DOHH2 (cell line): ENCODE data around the gene MTERF4.

Experiments used
- H3F3A ChIP-seq: fragments of 200-600 bp; sonication (generic), shearing (Covaris generic); 2 replicates; pipeline ENCODE4 v1.6.0; 2016; ENCODE audit warnings: antibody characterized with exemption, mild to moderate bottlenecking; ENCODE audit not compliant: control insufficient read depth, insufficient read depth
- H3K27ac ChIP-seq: fragments of 200-600 bp; sonication (generic); 2 replicates; pipeline ENCODE4 v1.5.1; 2014; ENCODE audit warnings: low read depth, mild to moderate bottlenecking, low read length, moderate library complexity
- H3K27me3 ChIP-seq: fragments of 200-600 bp; sonication (generic); 2 replicates; pipeline ENCODE4 v1.6.1; 2014; ENCODE audit warnings: mild to moderate bottlenecking, low read length, mixed read lengths; ENCODE audit not compliant: control insufficient read depth
- H3K36me3 ChIP-seq: fragments of 200-600 bp; sonication (generic); 2 replicates; pipeline ENCODE4 v1.6.1; 2014; ENCODE audit warnings: mild to moderate bottlenecking, low read length, moderate library complexity, mixed read lengths; ENCODE audit not compliant: control insufficient read depth
- H3K4me1 ChIP-seq: fragments of 200-600 bp; sonication (generic); 2 replicates; pipeline ENCODE4 v1.6.1; 2014; ENCODE audit warnings: mild to moderate bottlenecking, low read length, mixed read lengths; ENCODE audit not compliant: control insufficient read depth
- H3K4me2 ChIP-seq: fragments of 200-600 bp; sonication (generic); 2 replicates; pipeline ENCODE4 v1.6.0; 2014; ENCODE audit warnings: mild to moderate bottlenecking, low read length, moderate library complexity
- H3K4me3 ChIP-seq: fragments of 200-600 bp; sonication (generic); 2 replicates; pipeline ENCODE4 v1.5.1; 2014; ENCODE audit warnings: mild to moderate bottlenecking, low read length, mixed read lengths
- H3K79me2 ChIP-seq: fragments of 200-600 bp; sonication (generic); 2 replicates; pipeline ENCODE4 v1.6.1; 2014; ENCODE audit warnings: mild to moderate bottlenecking, low read length, mixed read lengths; ENCODE audit not compliant: control insufficient read depth
- H3K9me2 ChIP-seq: fragments of 200-600 bp; sonication (generic); replicated peaks from 2 replicates; pipeline ENCODE4 v1.6.1; 2014; ENCODE audit warnings: mild to moderate bottlenecking, low read length, mixed read lengths; ENCODE audit not compliant: control insufficient read depth
- H3K9me3 ChIP-seq: fragments of 200-600 bp; sonication (generic); 2 replicates; pipeline ENCODE4 v1.6.1; 2014; ENCODE audit warnings: antibody characterized with exemption, low read length, mixed read lengths; ENCODE audit not compliant: control insufficient read depth, insufficient read depth
- H4K20me1 ChIP-seq: fragments of 200-600 bp; sonication (generic); 2 replicates; pipeline ENCODE4 v1.6.0; 2014; ENCODE audit warnings: low read depth, mild to moderate bottlenecking, antibody characterized with exemption, low read length, moderate library complexity; ENCODE audit not compliant: control insufficient read depth, insufficient read depth
- CTCF ChIP-seq: fragments of 200-600 bp; sonication (generic); IDR thresholded peaks from one replicate; pipeline ENCODE4 v1.5.1; 2014; ENCODE audit warnings: antibody characterized with exemption, mild to moderate bottlenecking, low read depth, low read length; ENCODE audit not compliant: poor library complexity, severe bottlenecking
- EZH2phosphoT487 ChIP-seq: fragments of 200-600 bp; sonication (generic); IDR thresholded peaks from 2 replicates; pipeline ENCODE4 v1.6.1; 2017; ENCODE audit warnings: borderline replicate concordance, mild to moderate bottlenecking, antibody characterized with exemption, low read length, moderate library complexity, mixed read lengths

The MTERF4 gene

GRCh38 chr2:241081643-241082340 is 20.3 kb downstream of the MTERF4 start:
- no peaks in the 10 kb centered on the region for H3K27me3 ChIP-seq
- no peaks in the 10 kb centered on the region for H3K9me3 ChIP-seq
- peaks cover 9% of the 10 kb centered on the region for H3F3A ChIP-seq
- H3K4me1 ChIP-seq = peaks cover 7% of the 10 kb centered on the region
- no peak overlapping the region for H3K27ac ChIP-seq
- no peaks in the 10 kb centered on the region for H4K20me1 ChIP-seq
- H3K4me3 ChIP-seq = no peak overlapping the region
- no peak overlapping the region for H3K4me2 ChIP-seq
- H3K36me3 ChIP-seq = peaks cover 6% of the 10 kb centered on the region
- no peak for TF ChIP-seq EZH2phosphoT487
- TF ChIP-seq CTCF = no peak
- no peaks in the 10 kb centered on the region for H3K79me2 ChIP-seq
- no peaks in the 10 kb centered on the region for H3K9me2 ChIP-seq

- peaks cover 9% of the 10 kb centered on the region for H3F3A ChIP-seq
- H3K27me3 ChIP-seq = no peaks in the 10 kb centered on the region
- no peaks in the 10 kb centered on the region for H3K79me2 ChIP-seq
- H4K20me1 ChIP-seq = no peaks in the 10 kb centered on the region
- H3K4me2 ChIP-seq = no peak overlapping the region
- no peaks in the 10 kb centered on the region for H3K9me3 ChIP-seq
- no peak overlapping the region for H3K4me3 ChIP-seq
- TF ChIP-seq EZH2phosphoT487 (no peak), CTCF (no peak)
- no peaks in the 10 kb centered on the region for H3K9me2 ChIP-seq
- no peak overlapping the region for H3K27ac ChIP-seq
- H3K4me1 ChIP-seq = peaks cover 7% of the 10 kb centered on the region
- peaks cover under 1% of the 10 kb centered on the region; the same call in 1 of the 2 replicates for H3K36me3 ChIP-seq
Observed at GRCh38 chr2:241081190-241081642, 20.9 kb downstream of the MTERF4 start.

- H3K36me3 ChIP-seq = no peaks in the 10 kb centered on the region; the same call in 1 of the 2 replicates
- peaks cover 9% of the 10 kb centered on the region for H3F3A ChIP-seq
- H3K9me2 ChIP-seq = no peaks in the 10 kb centered on the region
- H4K20me1 ChIP-seq = no peaks in the 10 kb centered on the region
- H3K27me3 ChIP-seq = no peaks in the 10 kb centered on the region
- TF ChIP-seq EZH2phosphoT487 = no peak
- no peak for TF ChIP-seq CTCF
- H3K9me3 ChIP-seq = no peaks in the 10 kb centered on the region
- no peak overlapping the region for H3K4me2 ChIP-seq
- H3K27ac ChIP-seq = no peak overlapping the region
- H3K4me1 ChIP-seq = peaks cover 7% of the 10 kb centered on the region
- H3K79me2 ChIP-seq = no peaks in the 10 kb centered on the region
- no peak overlapping the region for H3K4me3 ChIP-seq
Observed at GRCh38 chr2:241080405-241081189, 21.5 kb downstream of the MTERF4 start.
